ENCODE data around the gene REPS1.

Gene REPS1, protein sequence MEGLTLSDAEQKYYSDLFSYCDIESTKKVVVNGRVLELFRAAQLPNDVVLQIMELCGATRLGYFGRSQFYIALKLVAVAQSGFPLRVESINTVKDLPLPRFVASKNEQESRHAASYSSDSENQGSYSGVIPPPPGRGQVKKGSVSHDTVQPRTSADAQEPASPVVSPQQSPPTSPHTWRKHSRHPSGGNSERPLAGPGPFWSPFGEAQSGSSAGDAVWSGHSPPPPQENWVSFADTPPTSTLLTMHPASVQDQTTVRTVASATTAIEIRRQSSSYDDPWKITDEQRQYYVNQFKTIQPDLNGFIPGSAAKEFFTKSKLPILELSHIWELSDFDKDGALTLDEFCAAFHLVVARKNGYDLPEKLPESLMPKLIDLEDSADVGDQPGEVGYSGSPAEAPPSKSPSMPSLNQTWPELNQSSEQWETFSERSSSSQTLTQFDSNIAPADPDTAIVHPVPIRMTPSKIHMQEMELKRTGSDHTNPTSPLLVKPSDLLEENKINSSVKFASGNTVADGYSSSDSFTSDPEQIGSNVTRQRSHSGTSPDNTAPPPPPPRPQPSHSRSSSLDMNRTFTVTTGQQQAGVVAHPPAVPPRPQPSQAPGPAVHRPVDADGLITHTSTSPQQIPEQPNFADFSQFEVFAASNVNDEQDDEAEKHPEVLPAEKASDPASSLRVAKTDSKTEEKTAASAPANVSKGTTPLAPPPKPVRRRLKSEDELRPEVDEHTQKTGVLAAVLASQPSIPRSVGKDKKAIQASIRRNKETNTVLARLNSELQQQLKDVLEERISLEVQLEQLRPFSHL

DNA sequence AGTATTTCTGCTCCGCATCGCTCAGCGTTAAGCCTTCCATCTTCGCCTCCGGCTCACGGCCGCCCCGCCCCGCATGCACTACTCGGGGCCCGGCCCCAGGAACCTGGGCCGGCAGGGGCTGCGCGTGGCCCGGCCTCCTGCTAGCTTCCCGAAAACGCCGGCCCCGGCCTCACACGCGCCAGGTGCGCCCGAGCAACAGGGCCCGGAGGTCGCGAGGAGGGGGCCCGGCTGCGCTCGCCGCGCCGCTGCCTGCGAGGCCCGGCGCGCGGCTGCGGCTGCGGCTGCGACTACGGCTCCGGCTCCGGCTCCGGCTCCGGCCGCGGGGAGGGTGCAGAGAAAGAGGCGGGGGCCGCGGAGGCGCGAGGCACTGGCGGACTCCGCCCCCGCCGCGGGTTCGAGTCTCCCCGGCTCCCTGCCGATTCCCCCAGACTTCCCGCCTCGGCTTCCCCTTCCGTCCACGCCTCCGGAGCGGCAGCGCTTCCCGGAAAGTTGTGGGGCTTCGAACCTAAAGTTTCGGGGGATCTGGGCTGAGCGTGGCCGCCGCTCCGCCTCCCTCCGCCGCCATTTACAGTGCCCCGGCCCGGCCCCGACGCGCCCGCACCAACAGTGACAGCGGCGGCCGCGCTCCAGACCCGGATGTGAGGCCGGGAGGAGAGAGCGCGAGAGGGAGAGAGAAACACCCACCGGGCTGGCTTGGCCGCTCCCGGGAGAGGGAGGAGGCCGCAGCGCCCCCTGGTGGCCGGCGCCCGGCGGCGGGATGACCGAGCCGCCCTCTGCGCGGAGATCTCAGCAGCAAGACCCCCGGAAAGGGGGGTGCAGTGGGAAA, at the start of gene REPS1:
Gene REPS1 (minus strand): TSS at position 611 of the 826 bp plus-strand sequence. CDS start 571 bp downstream, at position 40.
- TF ChIP-seq GATA3 (IDR thresholded peaks at IDR 0.05; ENCODE audit: low read depth, low read length) (no peak), GATA2 (IDR thresholded peaks at IDR 0.05; ENCODE audit: low read depth, low read length) (peak; percentile 55; the same call in 1 of the 2 replicates)

DNA sequence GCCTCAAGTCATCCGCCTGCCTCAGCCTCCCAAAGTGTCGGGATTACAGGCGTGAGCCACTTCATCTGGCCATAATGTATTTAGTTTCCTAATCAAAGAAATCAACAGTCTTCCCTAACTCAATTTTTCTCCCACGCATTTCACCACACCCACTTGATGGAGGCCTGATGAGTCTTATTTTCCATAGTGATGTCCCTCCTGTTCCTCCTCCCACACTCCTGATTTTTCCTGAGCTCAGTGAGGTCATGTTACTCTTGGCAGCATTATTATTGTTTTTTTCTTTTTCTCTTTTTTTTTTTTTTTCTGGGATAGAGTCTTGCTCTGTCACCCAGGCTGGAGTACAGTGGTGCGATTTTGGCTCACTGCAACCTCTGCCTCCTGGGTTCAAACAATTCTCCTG, 49.4 kb upstream of the REPS1 start:
- no peak for TF ChIP-seq GATA3 (IDR thresholded peaks at IDR 0.05; ENCODE audit: low read depth, low read length)
- TF ChIP-seq GATA2 (IDR thresholded peaks at IDR 0.05; ENCODE audit: low read depth, low read length): no peak

DNA sequence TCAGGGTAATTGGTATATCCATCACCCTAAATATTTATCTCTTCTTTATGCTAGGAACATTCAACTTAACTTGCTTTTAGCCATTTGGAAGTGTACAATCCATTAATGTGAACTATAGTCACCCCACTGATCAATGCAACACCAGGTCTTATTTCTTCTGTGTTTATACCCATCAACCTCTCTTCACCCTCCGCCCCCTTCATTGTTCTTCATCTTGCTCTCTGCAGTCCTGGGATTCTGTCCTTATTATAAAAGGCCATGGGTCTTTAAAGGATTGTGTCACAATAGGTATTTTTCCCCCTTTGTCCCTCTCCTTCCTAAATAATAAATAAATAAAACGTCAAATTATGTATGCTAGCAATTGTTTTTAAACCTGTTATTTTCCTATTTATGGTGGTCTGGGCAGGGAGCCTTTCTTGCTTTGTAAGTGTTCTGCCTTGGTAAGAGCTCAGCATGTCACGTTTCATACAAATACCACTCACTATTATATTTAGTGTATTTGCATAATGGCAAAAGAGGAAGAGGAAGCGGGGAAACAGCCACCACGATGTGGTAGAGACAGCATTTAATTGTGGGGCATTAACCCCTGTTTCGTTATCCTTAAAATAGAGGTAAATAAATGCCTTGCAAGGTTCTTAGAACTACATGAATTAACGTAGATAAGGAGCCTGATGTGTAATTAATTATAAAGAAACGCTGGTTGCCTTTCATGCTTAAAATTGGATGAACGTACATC, 42.3 kb upstream of the REPS1 start:
- TF ChIP-seq GATA3 (IDR thresholded peaks at IDR 0.05; ENCODE audit: low read depth, low read length): no peak
- TF ChIP-seq GATA2 (IDR thresholded peaks at IDR 0.05; ENCODE audit: low read depth, low read length): no peak

DNA sequence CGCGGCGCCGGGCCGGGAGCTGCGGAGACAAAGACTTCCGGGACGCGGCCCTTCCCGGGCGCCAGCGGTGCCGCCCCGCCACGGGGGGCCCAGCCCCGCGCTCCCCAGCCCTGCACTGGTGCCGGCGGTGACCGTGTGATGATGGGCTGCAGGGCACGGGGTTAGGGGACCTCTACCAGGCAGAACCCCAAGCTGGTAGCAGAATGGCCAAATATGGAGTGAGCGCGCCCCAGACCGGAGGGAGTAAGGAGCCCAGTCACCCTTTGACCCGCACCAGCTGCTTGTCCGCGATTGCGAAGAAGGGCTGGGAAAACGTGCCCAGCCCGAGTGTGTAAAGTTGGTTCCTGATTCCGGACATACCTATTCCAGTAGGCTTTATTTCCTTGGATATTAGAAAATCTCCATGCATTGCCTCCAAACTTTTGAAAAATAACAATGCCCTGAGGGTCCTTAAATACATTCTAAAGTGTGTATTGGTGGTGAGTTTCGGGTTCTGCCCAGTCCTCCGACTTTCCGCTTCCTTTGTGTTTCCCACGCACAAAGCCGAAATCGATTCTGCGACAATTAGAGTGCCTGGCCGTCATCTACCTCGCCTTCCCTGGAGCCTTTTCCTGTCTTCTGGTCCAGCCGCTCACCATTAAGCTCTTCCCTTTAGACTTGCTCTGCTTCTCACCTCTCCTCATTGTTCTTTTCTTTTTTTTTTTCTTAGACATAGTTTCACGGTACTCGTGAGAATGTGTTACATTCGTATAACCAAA, 41.6 kb upstream of the REPS1 start:
- TF ChIP-seq GATA2 (IDR thresholded peaks at IDR 0.05; ENCODE audit: low read depth, low read length) (no peak), GATA3 (IDR thresholded peaks at IDR 0.05; ENCODE audit: low read depth, low read length) (no peak)

DNA sequence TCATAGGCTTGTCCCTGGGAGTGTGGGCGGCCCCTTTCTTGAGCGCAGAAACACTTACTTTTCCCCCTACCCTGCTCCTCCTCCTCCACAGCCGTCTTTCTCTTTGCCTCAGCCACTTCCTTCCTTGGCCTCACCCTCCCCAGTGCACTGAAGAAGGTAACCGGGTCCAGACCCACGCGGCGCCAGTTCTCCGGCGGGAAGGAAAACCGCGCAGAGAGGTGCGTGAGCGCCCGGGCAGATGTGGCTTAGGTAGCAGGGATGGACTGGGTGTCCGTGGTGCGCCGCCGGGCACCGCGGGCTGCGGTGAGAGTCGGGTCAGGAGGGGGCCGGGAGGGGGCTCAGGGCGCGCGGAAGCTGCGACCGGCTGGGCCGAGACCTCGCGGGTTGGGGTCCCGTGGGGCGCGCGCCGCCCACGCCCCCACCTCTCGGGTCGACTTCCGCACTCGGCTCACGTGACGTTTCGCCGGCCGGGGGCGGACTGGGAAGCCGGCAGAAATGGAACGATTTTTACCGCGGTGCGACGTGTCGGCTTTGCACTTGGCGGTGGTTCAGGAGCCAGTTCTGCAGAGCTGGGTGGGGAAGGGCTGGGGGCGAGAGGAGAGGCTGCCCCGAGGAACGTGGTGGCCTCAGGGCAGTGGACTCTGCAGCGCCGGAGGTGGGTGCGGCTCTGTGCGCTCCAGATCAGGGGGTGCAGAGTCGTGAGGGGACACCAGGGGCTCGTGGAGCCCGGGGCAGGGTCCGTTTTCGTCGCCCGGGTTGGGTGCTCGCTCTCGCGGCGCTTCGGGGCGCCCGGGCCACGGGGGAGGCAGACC, 40.8 kb upstream of the REPS1 start, which contains the start of gene ABRACL:
Gene ABRACL (plus strand): TSS at position 88 of the 812 bp plus-strand sequence. CDS start 5,416 bp downstream, outside the sequence.
- no peak for TF ChIP-seq GATA3 (IDR thresholded peaks at IDR 0.05; ENCODE audit: low read depth, low read length)
- TF ChIP-seq GATA2 (IDR thresholded peaks at IDR 0.05; ENCODE audit: low read depth, low read length): no peak

DNA sequence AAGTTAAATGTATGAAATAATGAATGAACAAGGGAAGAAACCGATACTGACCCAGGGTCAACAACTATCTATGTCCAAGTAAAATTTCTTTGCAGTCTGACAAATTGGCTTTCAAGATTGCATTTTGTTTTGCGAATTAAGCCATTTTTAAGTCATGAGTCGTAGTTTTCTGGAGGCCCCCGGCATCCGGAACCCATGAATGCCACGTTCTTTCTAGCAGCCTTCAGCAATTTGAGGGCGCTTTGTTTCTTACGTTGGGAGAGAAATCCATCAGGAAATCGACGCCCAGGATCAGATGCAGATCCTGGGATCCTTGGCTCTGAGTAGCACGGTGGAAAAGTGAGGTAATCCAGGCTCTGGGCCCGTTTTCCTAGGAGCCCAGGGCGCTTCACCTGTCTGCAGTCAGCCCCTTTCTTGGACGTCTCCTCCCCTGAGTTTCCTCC, 40.2 kb upstream of the REPS1 start:
- TF ChIP-seq GATA2 (IDR thresholded peaks at IDR 0.05; ENCODE audit: low read depth, low read length): no peak
- no peak for TF ChIP-seq GATA3 (IDR thresholded peaks at IDR 0.05; ENCODE audit: low read depth, low read length)

DNA sequence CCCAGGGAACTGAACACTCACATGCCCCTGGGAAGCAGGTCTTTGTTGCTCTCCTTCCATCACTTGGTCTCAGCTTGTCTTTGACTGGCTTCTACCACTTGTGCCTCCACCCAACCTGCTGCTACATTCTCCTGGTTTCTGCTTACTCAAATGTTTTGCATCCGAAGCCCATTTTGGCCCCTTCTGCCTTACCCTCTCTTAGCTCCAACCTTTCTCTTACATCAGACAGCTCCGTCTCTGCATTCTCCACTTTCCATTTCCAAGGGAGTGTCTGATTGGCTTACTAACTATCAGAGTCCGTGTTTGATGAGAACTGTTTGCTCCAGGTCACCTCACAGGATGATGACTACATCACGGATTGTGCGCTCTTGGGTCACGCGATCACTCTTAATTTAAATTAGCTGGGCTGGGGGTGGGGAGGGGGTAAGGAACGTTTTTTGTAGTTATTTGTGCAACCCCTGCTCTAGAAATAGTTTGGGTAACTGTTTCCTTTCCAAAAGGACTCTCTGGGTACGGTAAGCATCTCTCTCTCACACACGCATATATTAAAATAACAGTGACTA, 39.6 kb upstream of the REPS1 start:
- TF ChIP-seq GATA3 (IDR thresholded peaks at IDR 0.05; ENCODE audit: low read depth, low read length) (no peak), GATA2 (IDR thresholded peaks at IDR 0.05; ENCODE audit: low read depth, low read length) (no peak)

DNA sequence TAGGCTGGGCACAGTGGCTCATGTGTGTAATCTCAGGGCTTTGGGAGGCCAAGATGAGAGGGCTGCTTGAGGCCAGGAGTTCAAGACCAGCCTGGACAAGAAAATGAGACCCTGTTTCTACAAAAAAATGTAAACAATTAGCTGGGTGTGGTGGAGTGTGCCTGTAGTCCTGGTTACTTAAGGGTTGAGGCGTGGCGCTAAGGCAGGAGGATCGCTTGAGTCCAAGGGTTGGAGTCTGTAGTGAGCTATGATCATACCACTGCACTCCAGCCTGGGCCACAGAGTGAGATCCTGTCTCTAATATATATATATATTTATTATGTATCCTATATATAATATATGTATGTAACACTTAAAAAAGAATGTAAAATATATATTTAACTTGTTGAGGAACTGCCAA, 32.6 kb upstream of the REPS1 start:
- TF ChIP-seq GATA2 (IDR thresholded peaks at IDR 0.05; ENCODE audit: low read depth, low read length): no peak
- TF ChIP-seq GATA3 (IDR thresholded peaks at IDR 0.05; ENCODE audit: low read depth, low read length): no peak

DNA sequence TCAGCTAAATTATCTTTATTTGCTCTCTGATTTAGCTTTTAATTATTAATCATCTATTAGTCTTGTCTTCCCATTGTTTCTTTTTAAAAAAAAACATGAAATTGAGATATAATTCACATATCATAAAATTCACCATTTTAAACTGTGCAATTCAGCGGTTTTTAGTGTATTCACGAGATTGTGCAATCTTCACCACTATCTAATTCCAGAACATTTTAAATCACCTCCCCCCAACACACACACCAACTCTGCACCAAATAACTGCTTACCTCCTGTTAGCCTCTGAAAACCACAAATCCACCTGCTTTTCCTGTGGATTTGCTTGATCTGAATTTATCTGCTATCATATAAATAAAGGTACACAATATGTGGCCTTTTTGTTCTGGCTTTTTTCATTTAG, 31.7 kb upstream of the REPS1 start:
- TF ChIP-seq GATA2 (IDR thresholded peaks at IDR 0.05; ENCODE audit: low read depth, low read length) (no peak), GATA3 (IDR thresholded peaks at IDR 0.05; ENCODE audit: low read depth, low read length) (no peak)

DNA sequence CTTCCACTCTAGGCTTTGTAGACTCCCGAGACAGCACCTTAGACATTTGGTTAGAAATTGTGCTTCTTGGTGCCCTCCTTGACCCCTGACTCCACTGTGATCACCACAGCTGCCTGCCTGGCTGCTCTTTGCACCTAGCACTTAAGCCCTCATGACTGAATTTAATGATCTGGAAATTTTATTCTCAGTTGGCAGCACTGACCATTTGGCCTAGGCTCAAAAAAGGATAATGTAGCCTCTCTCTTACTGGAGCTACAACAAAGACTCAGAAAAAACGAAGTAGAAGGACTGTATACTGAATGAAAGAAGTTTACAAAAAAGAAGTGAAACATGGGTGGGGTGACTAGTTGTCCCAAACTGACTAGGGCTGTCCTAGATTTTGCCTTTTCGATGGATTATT, 29.2 kb upstream of the REPS1 start:
- TF ChIP-seq GATA2 (IDR thresholded peaks at IDR 0.05; ENCODE audit: low read depth, low read length) (no peak), GATA3 (IDR thresholded peaks at IDR 0.05; ENCODE audit: low read depth, low read length) (no peak)

All from SH-SY5Y (cell line).